Transverse colon (tissue), 4 donors: ENCODE data around the gene FAM174C. TPM values are rescaled to one million over a fixed set of nuclear protein-coding genes. Genes with fewer than 3 reads are reported as not detected.

Experiments used
- DNase-seq: peaks from one replicate; pipeline ENCODE4 v3.0.0-alpha.2; 2019
- H3K27ac ChIP-seq, 4 donors: fragments of 200-600 bp; sonication (generic); 2 replicates each; pipeline ENCODE4 v1.5.1; 2016 to 2018; ENCODE audit warnings: inconsistent platforms in 4 of 4
- H3K27me3 ChIP-seq: fragments of 200-600 bp; sonication (generic); 2 replicates; pipeline ENCODE4 v1.5.1; 2017; ENCODE audit warnings: inconsistent platforms
- H3K36me3 ChIP-seq, 4 donors: fragments of 200-600 bp; sonication (generic); 2 replicates each; pipeline ENCODE4 v1.5.1; 2017 to 2019; ENCODE audit warnings: inconsistent platforms in 4 of 4
- H3K4me1 ChIP-seq, 4 donors: fragments of 200-600 bp; sonication (generic); 2 replicates each; pipeline ENCODE4 v1.5.1; 2017 to 2020; ENCODE audit warnings: inconsistent platforms in 4 of 4
- H3K4me3 ChIP-seq, 4 donors: fragments of 200-600 bp; sonication (generic); 1 replicate in 1 of 4; 2 replicates in 3 of 4; pipeline versions ENCODE4 v1.5.1 to v1.6.1; 2017 to 2019; ENCODE audit warnings: inconsistent platforms in 4 of 4
- H3K9me3 ChIP-seq, 2 donors: fragments of 200-600 bp; sonication (generic); 2 replicates each; pipeline ENCODE4 v1.5.1; 2017 to 2019; ENCODE audit warnings: inconsistent platforms in 2 of 2
- CTCF ChIP-seq, 5 experiments: fragments of 200-600 bp in 3 of 5; fragments of 450-650 bp in 2 of 5; sonication (generic) in 3 of 5; IDR thresholded peaks; 1 replicate in 2 of 5; 2 replicates in 3 of 5; pipeline ENCODE4 v1.5.1; 2016 to 2017; ENCODE audit warnings: antibody characterized with exemption in 5 of 5, inconsistent platforms in 3 of 5, mild to moderate bottlenecking in 2 of 5, moderate library complexity in 1 of 5
- EP300 ChIP-seq: sonication (generic); formaldehyde crosslinking; IDR thresholded peaks from one replicate; pipeline ENCODE4 v1.6.1; 2017; ENCODE audit warnings: antibody characterized with exemption, low read depth
- POLR2A ChIP-seq: fragments of 450-650 bp; IDR thresholded peaks from one replicate; pipeline ENCODE4 v1.6.1; 2016; ENCODE audit warnings: antibody characterized with exemption, mild to moderate bottlenecking, moderate library complexity
- POLR2AphosphoS5 ChIP-seq, 3 donors: sonication (generic); formaldehyde crosslinking; IDR thresholded peaks; one replicate each; pipeline ENCODE4 v1.6.1; 2016; ENCODE audit warnings: antibody characterized with exemption in 3 of 3
- WGBS, 2 donors: methylation state at CpG; one replicate each; pipeline ENCODE4 v1.1.5; 2018; ENCODE audit warnings: low coverage in 1 of 2; 5-methylcytosine and 5-hydroxymethylcytosine counted together
- in situ Hi-C, 4 donors: fragments of 200-750 bp; cut with MboI; loops; one replicate each; pipeline versions ENCODE4 v1.15.0 to v1.15.1; 2017; ENCODE audit warnings: low sequenced_read_pairs in 3 of 4, low pct_ligation_motif_present in 1 of 4, low pct_unique_long_range_greater_than_20kb in 1 of 4
- intact Hi-C: fragments of 100-400 bp; cut with DNase I; formaldehyde crosslinking; loops from one replicate; pipeline ENCODE4 v1.15.1; 2023; ENCODE audit warnings: low total_unique reads
- total RNA-seq, 4 donors: library from RNA; depleted of rRNA; stranded (reverse); fragments of >200 nt; gene quantifications; one replicate each; pipeline ENCODE4 v1.1.0, GENCODE V29; 2016

Gene FAM174C
- total RNA-seq, 4 donors from 2014 or later, result 72.5 to 116 (median 99.0) TPM

- no peak for TF ChIP-seq POLR2AphosphoS5 (IDR thresholded peaks at IDR 0.05)
- no peak for TF ChIP-seq POLR2A
- TF ChIP-seq EP300, result no peak
- no peak for TF ChIP-seq CTCF (IDR thresholded peaks at IDR 0.05)
- in situ Hi-C loops, result no loop called here
Measured at GRCh38 chr19:1231729-1232637, 43.3 kb upstream of the FAM174C start.

GRCh38 chr19:1232652-1233072 lies 42.7 kb upstream of the FAM174C start:
- Histone ChIP-seq H3K9me3 (no peaks in the 10 kb centered on the region), H3K4me3 (no peak overlapping the region), H3K4me1 (peaks cover 17 to 34% (median 28%) of the 10 kb centered on the region in 4 donors), H3K27me3 (peaks cover 40% of the 10 kb centered on the region), H3K27ac (peak overlapping the region in 1 of 4 donors; percentile 24), H3K36me3 (peaks cover 0 to 7% (median 3%) of the 10 kb centered on the region in 4 donors)
- intact Hi-C loops (no loop called here), in situ Hi-C loops (no loop called here)
- DNase-seq, result no peak
- 24% methylated on average over 14 of the region's 15 CpGs; no CpG with 5 or more reads in 1 of the 2 donors for WGBS, 2 donors
- no peak for TF ChIP-seq POLR2A
- TF ChIP-seq CTCF (IDR thresholded peaks at IDR 0.05), result no peak
- no peak for TF ChIP-seq EP300
- no peak for TF ChIP-seq POLR2AphosphoS5 (IDR thresholded peaks at IDR 0.05)

More at GRCh38 chr19:1231729-1232637, 43.3 kb upstream of the FAM174C start:
- H3K9me3 ChIP-seq, result no peaks in the 10 kb centered on the region
- DNase-seq, result no peak
- H3K27ac ChIP-seq, result peak overlapping the region in 1 of 4 donors; percentile 24
- no peak overlapping the region for H3K4me3 ChIP-seq
- H3K36me3 ChIP-seq, result peaks cover 0 to 14% (median 4%) of the 10 kb centered on the region in 4 donors
- intact Hi-C loops, result no loop called here
- H3K4me1 ChIP-seq, result peaks cover 13 to 29% (median 23%) of the 10 kb centered on the region in 4 donors
- H3K27me3 ChIP-seq, result peaks cover 35% of the 10 kb centered on the region
- 68% methylated on average over 15 of the region's 15 CpGs; no CpG with 5 or more reads in 1 of the 2 donors for WGBS, 2 donors

- no peaks in the 10 kb centered on the region for H3K9me3 ChIP-seq
- H3K27me3 ChIP-seq, result peaks cover 43% of the 10 kb centered on the region
- no peak overlapping the region for H3K4me3 ChIP-seq
- H3K36me3 ChIP-seq, result peaks cover 0 to 2% (median under 1%) of the 10 kb centered on the region in 4 donors
- DNase-seq, result no peak
- intact Hi-C loops, result no loop called here
- in situ Hi-C loops, result no loop called here
- no peak overlapping the region for H3K27ac ChIP-seq
- H3K4me1 ChIP-seq, result peaks cover 20 to 36% (median 31%) of the 10 kb centered on the region in 4 donors
- TF ChIP-seq CTCF (IDR thresholded peaks at IDR 0.05), result no peak
- no peak for TF ChIP-seq POLR2A
- no peak for TF ChIP-seq POLR2AphosphoS5 (IDR thresholded peaks at IDR 0.05)
- no peak for TF ChIP-seq EP300
- 61% methylated on average over 22 of the region's 24 CpGs; no CpG with 5 or more reads in 1 of the 2 donors for WGBS, 2 donors
Measured at GRCh38 chr19:1233115-1233667, 42.1 kb upstream of the FAM174C start.
